Breast epithelium (tissue), 4 donors: Measurements from ENCODE around the gene SPON1. TPM values are rescaled to one million over a fixed set of nuclear protein-coding genes. Genes with fewer than 3 reads are reported as not detected.
"Not testable (repeated sequence)": the region's sequence is repeated elsewhere in the genome, so short reads cannot be mapped to it uniquely, and the experiment has no call there.

Experiments used
- DNase-seq, 2 donors: peaks; one replicate each; pipeline ENCODE4 v3.0.0-alpha.2; 2019; ENCODE audit warnings: low spot score in 2 of 2
- H3K27ac ChIP-seq, 2 donors: fragments of 200-600 bp; sonication (generic) in 1 of 2; one replicate each; pipeline ENCODE4 v1.5.1; 2016 to 2019; ENCODE audit warnings: mild to moderate bottlenecking in 1 of 2
- H3K27me3 ChIP-seq, 2 donors: fragments of 200-600 bp; sonication (generic) in 1 of 2; one replicate each; pipeline versions ENCODE4 v1.5.1 to v1.6.0; 2017 to 2019; ENCODE audit warnings: control low read depth in 1 of 2, mild to moderate bottlenecking in 1 of 2
- H3K36me3 ChIP-seq: fragments of 200-600 bp; one replicate; pipeline ENCODE4 v1.5.1; 2019
- H3K4me1 ChIP-seq, 2 donors: fragments of 200-600 bp; sonication (generic); one replicate each; pipeline ENCODE4 v1.5.1; 2016 to 2019; ENCODE audit warnings: control low read depth in 1 of 2
- H3K4me3 ChIP-seq, 3 donors: fragments of 200-600 bp; sonication (generic); 1 replicate in 2 of 3; 2 replicates in 1 of 3; pipeline ENCODE4 v1.5.1; 2016 to 2019; ENCODE audit warnings: mild to moderate bottlenecking in 3 of 3, moderate library complexity in 2 of 3
- H3K9me3 ChIP-seq, 2 donors: fragments of 200-600 bp; sonication (generic) in 1 of 2; one replicate each; pipeline ENCODE4 v1.5.1; 2016 to 2019; ENCODE audit warnings: control low read depth in 1 of 2
- CTCF ChIP-seq, 3 donors: fragments of 450-650 bp; IDR thresholded peaks; one replicate each; pipeline ENCODE4 v1.5.1; 2016 to 2017; ENCODE audit warnings: antibody characterized with exemption in 3 of 3, mild to moderate bottlenecking in 3 of 3, moderate library complexity in 3 of 3
- POLR2A ChIP-seq: fragments of 450-650 bp; IDR thresholded peaks from one replicate; pipeline ENCODE4 v1.6.1; 2016; ENCODE audit warnings: antibody characterized with exemption, mild to moderate bottlenecking, moderate library complexity
- POLR2AphosphoS5 ChIP-seq, 3 donors: sonication (generic); formaldehyde crosslinking; IDR thresholded peaks; one replicate each; pipeline ENCODE4 v1.6.1; 2017; ENCODE audit warnings: antibody characterized with exemption in 3 of 3
- intact Hi-C: fragments of 100-400 bp; cut with DNase I; formaldehyde crosslinking; loops from one replicate; pipeline ENCODE4 v1.15.1; 2023; ENCODE audit warnings: low total_unique reads
- total RNA-seq, 3 donors: library from RNA; depleted of rRNA; stranded (reverse); fragments of >200 nt; gene quantifications; one replicate each; pipeline ENCODE4 v1.1.0, GENCODE V29; 2016

SPON1 gene
- total RNA-seq, 3 donors from 2014 or later = 30.1 to 133 (median 34.7) TPM

- DNase-seq = no peak
- no peaks in the 10 kb centered on the region for H3K36me3 ChIP-seq
- H3K27me3 ChIP-seq = no peaks in the 10 kb centered on the region
- H3K9me3 ChIP-seq = no peaks in the 10 kb centered on the region
- TF ChIP-seq POLR2A (no peak), POLR2AphosphoS5 (IDR thresholded peaks at IDR 0.05) (no peak), CTCF (IDR thresholded peaks at IDR 0.05) (no peak)
- H3K27ac ChIP-seq = no peak overlapping the region
- no peaks in the 10 kb centered on the region for H3K4me1 ChIP-seq
- no peak overlapping the region for H3K4me3 ChIP-seq
- intact Hi-C loops = no loop called here
Observed at GRCh38 chr11:13923182-13923581, 39.3 kb upstream of the SPON1 start.

- no peak overlapping the region for H3K4me3 ChIP-seq
- no peak for TF ChIP-seq CTCF (IDR thresholded peaks at IDR 0.05)
- no peak for TF ChIP-seq POLR2AphosphoS5 (IDR thresholded peaks at IDR 0.05)
- no peak for TF ChIP-seq POLR2A
- no peaks in the 10 kb centered on the region for H3K27me3 ChIP-seq
- H3K27ac ChIP-seq = no peak overlapping the region
- intact Hi-C loops = no loop called here
- no peaks in the 10 kb centered on the region for H3K9me3 ChIP-seq
- DNase-seq = no peak
- H3K36me3 ChIP-seq = no peaks in the 10 kb centered on the region
- no peaks in the 10 kb centered on the region for H3K4me1 ChIP-seq
Observed at GRCh38 chr11:13923716-13924650, 38.5 kb upstream of the SPON1 start.

- no peaks in the 10 kb centered on the region for H3K27me3 ChIP-seq
- no peaks in the 10 kb centered on the region for H3K9me3 ChIP-seq
- H3K36me3 ChIP-seq = no peaks in the 10 kb centered on the region
- H3K4me1 ChIP-seq = no peaks in the 10 kb centered on the region
- H3K4me3 ChIP-seq = no peak overlapping the region
- H3K27ac ChIP-seq = no peak overlapping the region
- intact Hi-C loops = no loop called here
- no peak for TF ChIP-seq CTCF (IDR thresholded peaks at IDR 0.05)
- TF ChIP-seq POLR2A = no peak
- no peak for TF ChIP-seq POLR2AphosphoS5 (IDR thresholded peaks at IDR 0.05)
- DNase-seq = no peak
Observed at GRCh38 chr11:13924801-13925327, 37.7 kb upstream of the SPON1 start.

- H3K27ac ChIP-seq, H3K36me3 ChIP-seq, H3K4me1 ChIP-seq, intact Hi-C loops, DNase-seq, H3K4me3 ChIP-seq, H3K27me3 ChIP-seq, H3K9me3 ChIP-seq: not testable (repeated sequence)
Observed at GRCh38 chr11:13926366-13926765, 36.2 kb upstream of the SPON1 start.

- Histone ChIP-seq H3K36me3 (no peaks in the 10 kb centered on the region), H3K27me3 (no peaks in the 10 kb centered on the region), H3K4me3 (no peak overlapping the region), H3K4me1 (no peaks in the 10 kb centered on the region), H3K9me3 (no peaks in the 10 kb centered on the region), H3K27ac (no peak overlapping the region)
- no peak for DNase-seq
- intact Hi-C loops = no loop called here
- no peak for TF ChIP-seq POLR2AphosphoS5 (IDR thresholded peaks at IDR 0.05)
- no peak for TF ChIP-seq POLR2A
- no peak for TF ChIP-seq CTCF (IDR thresholded peaks at IDR 0.05)
Observed at GRCh38 chr11:13926981-13927380, 35.5 kb upstream of the SPON1 start.
